Measurements from ENCODE around the gene GTF2F1.
"Not testable (repeated sequence)": the region's sequence is repeated elsewhere in the genome, so short reads cannot be mapped to it uniquely, and the experiment has no call there.

GTF2F1 gene

GRCh38 chr19:6352381-6353165, 40.4 kb downstream of the GTF2F1 start:
- no peak for DNase-seq (ENCODE audit: extremely low spot score)
- POLR2A ChIA-PET, result interaction anchor here (0.6 kb wide), 1 partner anchor 20 kb away, joined by 3 read pairs; the partner anchor contains the start of gene ALKBH7
- no peak for TF ChIP-seq PKNOX1 (IDR thresholded peaks at IDR 0.05)
- no peak for TF ChIP-seq SP1 (IDR thresholded peaks at IDR 0.05)
- TF ChIP-seq TARDBP (IDR thresholded peaks at IDR 0.05), result no peak
- TF ChIP-seq SUZ12 (IDR thresholded peaks at IDR 0.05), result no peak
- TF ChIP-seq FOXK2 (IDR thresholded peaks at IDR 0.05), result no peak
- no peak for TF ChIP-seq FOXM1 (IDR thresholded peaks at IDR 0.05; ENCODE audit: borderline replicate concordance)
- CTCF ChIA-PET, result interaction anchor here (0.6 kb wide), 1 partner anchor 347 kb away, joined by 3 read pairs; no protein-coding TSS in a partner anchor

GRCh38 chr19:6350688-6351087, 42.3 kb downstream of the GTF2F1 start:
- no peak for DNase-seq (ENCODE audit: extremely low spot score)
- ChIA-PET POLR2A (no interaction called here), CTCF (interaction anchor here (0.6 kb wide), 1 partner anchor 225 kb away, joined by 3 read pairs; no protein-coding TSS in a partner anchor)
- TF ChIP-seq L3MBTL2 (conservative IDR thresholded peaks at IDR 0.05), result no peak
- no peak for TF ChIP-seq ZNF384 (IDR thresholded peaks at IDR 0.05)
- no peak for TF ChIP-seq NFRKB (IDR thresholded peaks at IDR 0.05)
- no peak for TF ChIP-seq FOXM1 (IDR thresholded peaks at IDR 0.05; ENCODE audit: borderline replicate concordance)
- no peak for TF ChIP-seq FOXA1 (IDR thresholded peaks at IDR 0.05)

- CTCF ChIA-PET, result not testable (repeated sequence)
Measured at GRCh38 chr19:6349271-6349670, 43.7 kb downstream of the GTF2F1 start.

GRCh38 chr19:6343462-6343861, 49.5 kb downstream of the GTF2F1 start:
- ChIA-PET CTCF (no interaction called here), POLR2A (no interaction called here)
- TF ChIP-seq PKNOX1 (IDR thresholded peaks at IDR 0.05), result no peak
- TF ChIP-seq CTBP1 (IDR thresholded peaks at IDR 0.05; ENCODE audit: borderline replicate concordance), result no peak
- TF ChIP-seq L3MBTL2 (conservative IDR thresholded peaks at IDR 0.05), result 0 out of 2 replicates have a peak, but pooled peaks have one; percentile 23
- TF ChIP-seq ARNT (IDR thresholded peaks at IDR 0.05), result no peak
- no peak for TF ChIP-seq HDGF (IDR thresholded peaks at IDR 0.05; ENCODE audit: borderline replicate concordance)
- no peak for DNase-seq (ENCODE audit: extremely low spot score)

More at GRCh38 chr19:6349271-6349670, 43.7 kb downstream of the GTF2F1 start:
- POLR2A ChIA-PET; DNase-seq (ENCODE audit: extremely low spot score): not testable (repeated sequence)

GRCh38 chr19:6340493-6341201, 52.3 kb downstream of the GTF2F1 start:
- CTCF ChIA-PET, result interaction anchor here (0.6 to 1.3 kb wide), 2 partner anchors 11 to 182 kb away, joined by 3 to 7 read pairs; no protein-coding TSS in a partner anchor
- POLR2A ChIA-PET, result interaction anchor here (1.0 kb wide), 1 partner anchor 32 kb away, joined by 3 read pairs; the partner anchor contains the start of gene ALKBH7
- DNase-seq (ENCODE audit: extremely low spot score), result no peak
- TF ChIP-seq PKNOX1 (IDR thresholded peaks at IDR 0.05), result no peak
- TF ChIP-seq BHLHE40 (IDR thresholded peaks at IDR 0.05; ENCODE audit: borderline replicate concordance), result no peak
- no peak for TF ChIP-seq NFRKB (IDR thresholded peaks at IDR 0.05)

- DNase-seq (ENCODE audit: extremely low spot score), result no peak
- ChIA-PET POLR2A (no interaction called here), CTCF (no interaction called here)
- TF ChIP-seq ARNT (IDR thresholded peaks at IDR 0.05) (no peak), PKNOX1 (IDR thresholded peaks at IDR 0.05) (no peak), NFRKB (IDR thresholded peaks at IDR 0.05) (no peak), CTBP1 (IDR thresholded peaks at IDR 0.05; ENCODE audit: borderline replicate concordance) (no peak), FOXK2 (IDR thresholded peaks at IDR 0.05) (no peak), FOXA1 (IDR thresholded peaks at IDR 0.05) (no peak), BHLHE40 (IDR thresholded peaks at IDR 0.05; ENCODE audit: borderline replicate concordance) (no peak), TARDBP (IDR thresholded peaks at IDR 0.05) (no peak), HDGF (IDR thresholded peaks at IDR 0.05; ENCODE audit: borderline replicate concordance) (no peak), SP1 (IDR thresholded peaks at IDR 0.05) (no peak), FOXM1 (IDR thresholded peaks at IDR 0.05; ENCODE audit: borderline replicate concordance) (no peak), LEF1 (IDR thresholded peaks at IDR 0.05; ENCODE audit: borderline replicate concordance) (no peak), ZNF384 (IDR thresholded peaks at IDR 0.05) (no peak), L3MBTL2 (conservative IDR thresholded peaks at IDR 0.05) (no peak)
Measured at GRCh38 chr19:6334490-6335285, 58.3 kb downstream of the GTF2F1 start.

Data from HEK293T (cell line).